NCI-H1436 (cell line): Measurements from ENCODE around the gene CCDC149.

ENCODE experiments used
- DNase-seq: peaks from one replicate; lab custom pipeline; 2025; lab: John Stamatoyannopoulos, UW

The CCDC149 gene

GRCh38 chr4:24775750-24776149 is 137.1 kb downstream of the CCDC149 start:
- no peak for DNase-seq

- DNase-seq, result no peak
These were observed 137.7 kb downstream of the CCDC149 start for GRCh38 chr4:24775032-24775605.

- DNase-seq, result no peak
These were observed 138.4 kb downstream of the CCDC149 start for GRCh38 chr4:24774452-24774851.

- DNase-seq, result no peak
These were observed 139.9 kb downstream of the CCDC149 start for GRCh38 chr4:24772952-24773351.

- DNase-seq, result no peak
These were observed 140.7 kb downstream of the CCDC149 start for GRCh38 chr4:24772061-24772705.

- DNase-seq, result no peak
These were observed 141.6 kb downstream of the CCDC149 start for GRCh38 chr4:24771241-24771640.

- no peak for DNase-seq
These were observed 142.2 kb downstream of the CCDC149 start for GRCh38 chr4:24770667-24771066.

GRCh38 chr4:24770032-24770584 is 142.7 kb downstream of the CCDC149 start:
- DNase-seq, result no peak

- DNase-seq, result no peak
These were observed 143.3 kb downstream of the CCDC149 start for GRCh38 chr4:24769571-24769970.

GRCh38 chr4:24768604-24769003 is 144.2 kb downstream of the CCDC149 start:
- DNase-seq, result no peak

- no peak for DNase-seq
These were observed 144.8 kb downstream of the CCDC149 start for GRCh38 chr4:24768006-24768405.

- no peak for DNase-seq
These were observed 147.4 kb downstream of the CCDC149 start for GRCh38 chr4:24765376-24765988.

- DNase-seq, result no peak
These were observed 148.5 kb downstream of the CCDC149 start for GRCh38 chr4:24764345-24764744.

- peak; percentile 5 for DNase-seq
These were observed 149.1 kb downstream of the CCDC149 start for GRCh38 chr4:24763631-24764297.
